Activated naive CD8-positive, alpha-beta T cell (primary cell): ENCODE results near the gene FLOT2.
"Not testable (repeated sequence)": the region's sequence is repeated elsewhere in the genome, so short reads cannot be mapped to it uniquely, and the experiment has no call there.

ENCODE experiments used
- H3K27ac Mint-ChIP-seq: one replicate; pipeline ENCODE4 v1.8.0; 2021; ENCODE audit warnings: mixed read lengths
- H3K27me3 Mint-ChIP-seq: one replicate; pipeline ENCODE4 v1.8.0; 2021; ENCODE audit warnings: mixed read lengths
- H3K36me3 Mint-ChIP-seq: one replicate; pipeline ENCODE4 v1.8.0; 2021; ENCODE audit warnings: mixed read lengths
- H3K4me1 Mint-ChIP-seq: one replicate; pipeline ENCODE4 v1.8.0; 2021; ENCODE audit warnings: low read depth, mixed read lengths
- H3K4me3 Mint-ChIP-seq: one replicate; pipeline ENCODE4 v1.8.0; 2021; ENCODE audit warnings: mild to moderate bottlenecking, mixed read lengths
- H3K9me3 Mint-ChIP-seq: one replicate; pipeline ENCODE4 v1.8.0; 2021; ENCODE audit warnings: low read depth, mixed read lengths

Gene FLOT2

DNA sequence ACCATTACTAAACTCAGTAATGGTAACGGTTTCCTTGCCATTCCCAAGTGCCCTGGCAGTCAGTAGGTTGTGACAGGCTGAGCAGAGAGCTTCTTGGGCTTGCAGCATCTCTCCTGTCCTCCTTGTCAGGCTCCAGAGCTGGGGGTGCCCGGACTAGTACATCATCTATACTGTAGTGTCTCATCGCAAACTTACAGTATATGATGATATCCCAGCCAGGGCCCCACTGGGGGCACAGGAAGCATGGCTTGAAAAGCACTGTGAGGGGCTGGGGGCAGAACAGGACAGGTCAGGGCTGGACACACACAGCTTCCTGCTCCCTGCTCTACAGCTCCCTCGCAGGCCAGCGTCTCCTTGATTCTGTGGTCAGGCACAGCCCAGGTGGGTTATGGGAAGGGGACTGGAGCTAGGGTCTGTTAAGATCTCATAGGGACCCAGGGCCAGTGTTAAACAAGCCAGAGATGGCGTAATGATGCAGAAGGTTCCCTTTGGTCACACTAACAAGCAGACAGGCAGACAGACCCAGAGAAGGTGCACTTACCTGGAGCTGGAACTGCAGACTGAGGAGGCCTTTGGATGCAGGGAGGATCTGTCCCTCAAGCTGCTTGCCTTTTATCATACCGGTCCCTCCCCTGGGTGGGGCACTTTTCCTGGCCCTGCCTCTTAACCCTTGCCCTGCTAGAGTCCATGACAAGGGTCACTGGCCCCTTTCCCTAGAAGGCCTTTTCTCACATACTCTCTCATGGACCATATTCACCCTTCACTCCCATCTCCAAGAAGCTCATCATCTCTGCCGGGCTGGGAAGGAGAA, 35.9 kb downstream of the FLOT2 start:
- Mint-ChIP-seq H3K9me3 (no peaks in the 10 kb centered on the region), H3K27me3 (no peaks in the 10 kb centered on the region), H3K36me3 (peaks cover 2% of the 10 kb centered on the region), H3K4me1 (peaks cover 8% of the 10 kb centered on the region), H3K4me3 (no peak overlapping the region), H3K27ac (no peak overlapping the region)

DNA sequence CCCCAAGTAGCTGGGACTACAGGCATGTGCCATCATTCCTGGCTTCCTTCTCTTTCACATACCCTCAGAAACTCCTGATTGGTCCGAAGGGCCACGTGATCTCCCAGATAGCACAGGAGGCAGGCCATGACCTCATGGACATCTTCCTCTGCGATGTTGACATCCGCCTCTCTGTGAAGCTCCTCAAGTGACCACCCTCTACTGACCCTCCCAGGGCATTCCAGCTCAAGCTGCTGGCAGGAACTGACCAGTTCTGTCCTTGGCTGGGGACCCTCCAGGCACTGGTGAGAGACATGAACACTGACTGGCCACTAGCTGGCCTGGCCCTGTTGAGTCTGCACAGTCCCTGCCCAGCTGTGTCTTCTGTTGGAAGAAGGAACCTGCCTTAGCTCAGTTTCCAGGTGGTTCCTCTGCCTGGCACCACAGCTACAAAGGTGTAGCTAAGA, 37.1 kb downstream of the FLOT2 start:
- no peak overlapping the region for H3K4me3 Mint-ChIP-seq
- peaks cover 8% of the 10 kb centered on the region for H3K4me1 Mint-ChIP-seq
- H3K9me3 Mint-ChIP-seq: no peaks in the 10 kb centered on the region
- no peaks in the 10 kb centered on the region for H3K27me3 Mint-ChIP-seq
- H3K27ac Mint-ChIP-seq: no peak overlapping the region
- peaks cover 2% of the 10 kb centered on the region for H3K36me3 Mint-ChIP-seq

DNA sequence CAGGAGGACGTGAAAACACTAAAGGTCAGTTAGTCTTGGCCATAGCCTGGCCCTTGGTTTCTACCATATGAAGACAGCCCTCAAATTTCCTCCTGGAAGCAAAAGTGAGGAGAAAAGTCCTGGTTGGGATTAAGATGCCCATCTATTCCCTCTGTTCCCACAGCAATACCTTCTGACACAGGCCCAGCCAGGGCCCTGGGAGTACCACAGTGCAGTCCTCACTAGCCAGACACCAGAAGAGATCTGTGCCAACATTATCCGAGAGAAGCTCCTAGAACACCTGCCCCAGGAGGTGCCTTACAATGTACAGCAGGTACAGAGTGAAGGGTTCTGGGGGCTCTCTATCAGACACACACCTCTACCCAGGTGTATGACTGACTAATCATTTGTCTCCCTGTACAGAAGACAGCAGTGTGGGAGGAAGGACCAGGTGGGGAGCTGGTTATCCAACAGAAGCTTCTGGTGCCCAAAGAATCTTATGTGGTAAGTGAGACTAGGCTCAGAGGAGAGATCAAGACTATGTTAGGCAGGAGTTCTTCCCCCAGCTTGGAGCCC, 38.7 kb downstream of the FLOT2 start:
- Mint-ChIP-seq H3K9me3 (no peaks in the 10 kb centered on the region), H3K4me1 (peaks cover 15% of the 10 kb centered on the region), H3K4me3 (no peak overlapping the region)

DNA sequence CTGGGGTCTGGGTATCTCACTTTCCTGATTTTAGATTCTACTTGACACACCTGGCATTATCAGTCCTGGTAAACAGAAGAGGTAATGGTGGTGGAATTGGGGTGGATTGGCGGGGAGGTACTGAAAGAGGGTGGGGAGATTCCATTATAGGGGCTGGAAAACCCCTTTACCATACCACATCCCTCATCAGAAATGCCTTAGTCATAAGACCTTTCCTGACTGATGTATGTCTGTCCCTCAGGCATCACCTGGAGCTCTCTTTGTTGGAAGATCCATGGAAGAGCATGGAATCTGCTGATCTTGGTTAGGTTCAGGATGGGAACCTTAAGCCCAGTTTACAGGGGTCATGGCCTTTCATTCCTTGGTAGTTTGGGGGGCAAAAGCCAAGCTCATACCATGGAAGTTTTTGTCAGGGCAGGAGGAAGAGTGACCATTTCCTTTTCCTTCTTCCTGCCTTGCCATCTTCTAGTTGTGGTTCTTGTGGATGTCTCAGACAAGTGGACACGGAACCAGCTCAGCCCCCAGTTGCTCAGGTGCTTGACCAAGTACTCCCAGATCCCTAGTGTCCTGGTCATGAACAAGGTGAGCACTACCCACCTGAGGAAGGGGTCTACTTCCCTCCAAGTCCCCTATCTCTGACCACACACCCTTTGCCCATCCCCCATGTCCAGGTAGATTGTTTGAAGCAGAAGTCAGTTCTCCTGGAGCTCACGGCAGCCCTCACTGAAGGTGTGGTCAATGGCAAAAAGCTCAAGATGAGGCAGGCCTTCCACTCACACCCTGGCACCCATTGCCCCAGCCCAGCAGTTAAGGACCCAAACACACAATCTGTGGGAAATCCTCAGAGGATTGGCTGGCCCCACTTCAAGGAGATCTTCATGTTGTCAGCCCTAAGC, 39.4 kb downstream of the FLOT2 start:
- Mint-ChIP-seq H3K9me3 (no peaks in the 10 kb centered on the region), H3K27me3 (no peaks in the 10 kb centered on the region), H3K4me3 (peak overlapping the region; percentile 46), H3K27ac (peak overlapping the region; percentile 80), H3K4me1 (peaks cover 17% of the 10 kb centered on the region), H3K36me3 (peaks cover 2% of the 10 kb centered on the region)

More for the DNA sequence above, 38.7 kb downstream of the FLOT2 start:
- Mint-ChIP-seq H3K27me3 (no peaks in the 10 kb centered on the region), H3K36me3 (peaks cover 2% of the 10 kb centered on the region), H3K27ac (peak overlapping the region; percentile 34)

DNA sequence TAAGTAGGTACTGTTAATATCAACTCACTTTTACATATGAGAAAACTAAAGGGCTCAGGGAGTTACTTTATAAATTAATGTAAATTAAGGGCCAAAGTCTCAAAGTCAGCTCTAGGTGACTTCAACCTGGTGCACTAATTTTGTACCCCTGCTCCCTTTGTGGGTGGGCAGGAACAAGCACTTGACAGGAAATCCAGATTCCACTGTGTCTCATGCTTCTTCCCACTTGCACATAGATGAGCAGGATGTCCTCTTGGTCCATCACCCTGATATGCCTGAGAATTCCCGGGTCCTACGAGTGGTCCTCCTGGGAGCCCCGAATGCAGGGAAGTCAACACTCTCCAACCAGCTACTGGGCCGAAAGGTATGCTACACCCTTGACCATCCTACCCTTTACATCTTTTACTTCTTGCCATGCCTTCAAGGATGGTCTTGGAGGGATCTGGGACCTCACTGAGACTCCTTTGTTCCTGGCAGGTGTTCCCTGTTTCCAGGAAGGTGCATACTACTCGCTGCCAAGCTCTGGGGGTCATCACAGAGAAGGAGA, 41.4 kb downstream of the FLOT2 start:
- H3K27me3 Mint-ChIP-seq: no peaks in the 10 kb centered on the region
- peak overlapping the region; percentile 91 for H3K4me3 Mint-ChIP-seq
- peaks cover 2% of the 10 kb centered on the region for H3K36me3 Mint-ChIP-seq
- H3K27ac Mint-ChIP-seq: no peak overlapping the region
- no peaks in the 10 kb centered on the region for H3K9me3 Mint-ChIP-seq
- H3K4me1 Mint-ChIP-seq: peaks cover 17% of the 10 kb centered on the region

DNA sequence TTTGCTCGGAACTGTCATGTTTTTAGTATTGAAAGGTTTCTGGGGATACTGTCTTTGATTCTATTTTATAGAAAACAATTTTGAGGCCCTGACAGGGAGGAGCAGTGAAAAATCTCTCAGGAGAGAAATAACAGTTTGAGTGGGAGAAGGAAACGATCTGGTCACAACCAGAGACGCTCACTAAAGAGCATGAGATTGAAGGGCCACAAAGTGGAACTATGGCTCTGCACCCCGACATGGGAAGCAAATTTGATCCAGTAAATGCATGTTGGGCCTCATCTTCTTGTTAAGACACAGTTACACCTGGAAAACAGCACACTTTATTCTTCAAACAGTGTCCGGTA, 42.2 kb downstream of the FLOT2 start:
- H3K27me3 Mint-ChIP-seq: no peaks in the 10 kb centered on the region
- H3K27ac Mint-ChIP-seq: peak overlapping the region; percentile 94
- H3K4me1 Mint-ChIP-seq: peaks cover 17% of the 10 kb centered on the region
- peak overlapping the region; percentile 91 for H3K4me3 Mint-ChIP-seq
- H3K36me3 Mint-ChIP-seq: peaks cover 2% of the 10 kb centered on the region
- H3K9me3 Mint-ChIP-seq: no peaks in the 10 kb centered on the region

DNA sequence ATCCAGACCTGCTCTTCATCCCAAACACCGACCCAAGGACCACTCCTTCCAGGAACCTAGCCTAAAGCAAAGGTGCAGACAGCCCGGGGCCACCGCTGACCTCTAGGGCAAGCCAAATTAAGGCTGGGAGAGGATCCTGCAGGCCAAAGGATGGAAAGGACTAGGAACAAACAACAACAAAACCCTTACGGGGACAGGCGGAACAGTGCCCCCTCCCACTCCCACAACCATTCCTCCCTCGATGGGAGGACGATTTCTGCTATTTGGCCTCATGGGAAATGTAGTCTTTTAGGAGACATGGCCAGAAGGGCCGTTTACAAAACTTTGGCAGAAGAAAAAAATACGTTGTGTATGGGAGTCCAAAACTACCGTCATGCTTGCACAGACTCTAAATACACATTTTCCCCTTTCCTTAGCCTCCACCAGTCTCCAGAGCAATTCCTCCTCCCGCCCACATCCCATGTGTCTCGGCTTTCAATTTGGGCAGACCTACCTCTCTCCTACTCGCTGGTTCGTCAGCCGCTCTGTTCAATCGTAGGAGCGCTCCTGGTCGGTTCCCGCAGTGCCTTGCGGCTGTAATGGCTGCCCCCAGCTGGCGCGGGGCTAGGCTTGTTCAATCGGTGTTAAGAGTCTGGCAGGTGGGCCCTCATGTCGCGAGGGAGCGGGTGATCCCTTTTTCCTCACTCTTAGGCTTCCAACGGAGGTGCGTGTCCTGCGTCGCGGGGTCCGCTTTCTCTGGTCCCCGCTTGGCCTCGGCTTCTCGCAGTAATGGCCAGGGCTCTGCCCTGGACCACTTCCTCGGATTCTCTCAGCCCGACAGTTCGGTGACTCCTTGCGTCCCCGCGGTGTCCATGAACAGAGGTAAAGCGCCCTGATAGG, 42.8 kb downstream of the FLOT2 start, which contains the start of gene ERAL1:
Gene ERAL1, plus strand, starts transcription at position 560 of the 879 bp plus-strand sequence. Its CDS starts 19 bp downstream, at position 579.
- peaks cover 17% of the 10 kb centered on the region for H3K4me1 Mint-ChIP-seq
- peaks cover 2% of the 10 kb centered on the region for H3K36me3 Mint-ChIP-seq
- peak within 1 kb of the TSS; percentile 94 for H3K27ac Mint-ChIP-seq

DNA sequence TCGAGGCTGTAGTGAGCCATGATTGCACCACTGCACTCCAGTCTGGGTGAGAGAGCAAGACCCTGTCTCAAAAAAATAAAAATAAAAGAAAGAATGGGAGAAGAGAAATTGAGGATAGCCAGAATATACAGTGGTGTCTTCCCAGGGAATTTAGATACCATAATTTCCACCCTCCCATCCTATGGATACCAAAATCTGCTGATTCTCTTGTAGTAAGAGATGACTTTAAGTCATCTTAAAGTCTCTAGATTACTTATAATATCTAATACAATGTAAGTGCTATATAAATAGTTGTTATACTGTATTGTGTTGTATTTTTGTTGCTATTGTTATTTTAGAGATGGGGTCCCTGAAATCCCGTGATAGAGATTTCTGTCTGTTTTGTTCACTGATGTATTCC, 44.2 kb downstream of the FLOT2 start:
- peak overlapping the region; percentile 52 for H3K4me3 Mint-ChIP-seq
- no peaks in the 10 kb centered on the region for H3K9me3 Mint-ChIP-seq
- peaks cover 2% of the 10 kb centered on the region for H3K36me3 Mint-ChIP-seq

More for the DNA sequence above, 42.8 kb downstream of the FLOT2 start, which contains the start of gene ERAL1:
- H3K27me3 Mint-ChIP-seq: no peaks in the 10 kb centered on the region
- peak within 1 kb of the TSS; percentile 91 for H3K4me3 Mint-ChIP-seq
- no peaks in the 10 kb centered on the region for H3K9me3 Mint-ChIP-seq

DNA sequence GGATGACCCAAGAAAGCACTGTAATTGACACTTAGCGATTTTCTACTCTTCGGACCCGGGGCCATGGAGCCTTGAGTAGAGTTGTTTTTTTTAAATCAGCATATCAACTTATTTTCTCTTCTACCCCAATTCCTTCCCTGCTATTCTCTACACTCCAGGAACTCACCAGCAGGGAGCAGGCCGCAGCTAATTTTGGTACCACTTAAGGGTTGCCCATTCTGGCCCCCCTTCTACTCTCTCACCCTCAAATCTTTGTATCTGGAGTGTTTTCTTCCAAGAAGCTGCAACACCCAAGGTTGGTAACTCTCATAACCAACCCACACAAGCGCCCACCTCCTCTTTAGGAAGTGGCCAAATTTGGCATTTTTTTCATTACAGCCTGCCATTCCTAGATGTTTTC, 48.3 kb downstream of the FLOT2 start:
- Mint-ChIP-seq H3K27ac (no peak overlapping the region), H3K36me3 (no peaks in the 10 kb centered on the region), H3K27me3 (no peaks in the 10 kb centered on the region), H3K9me3 (no peaks in the 10 kb centered on the region), H3K4me3 (no peak overlapping the region), H3K4me1 (peaks cover 3% of the 10 kb centered on the region)

More for the DNA sequence above, 44.2 kb downstream of the FLOT2 start:
- H3K4me1 Mint-ChIP-seq: peaks cover 15% of the 10 kb centered on the region
- H3K27me3 Mint-ChIP-seq: no peaks in the 10 kb centered on the region
- peak overlapping the region; percentile 16 for H3K27ac Mint-ChIP-seq

DNA sequence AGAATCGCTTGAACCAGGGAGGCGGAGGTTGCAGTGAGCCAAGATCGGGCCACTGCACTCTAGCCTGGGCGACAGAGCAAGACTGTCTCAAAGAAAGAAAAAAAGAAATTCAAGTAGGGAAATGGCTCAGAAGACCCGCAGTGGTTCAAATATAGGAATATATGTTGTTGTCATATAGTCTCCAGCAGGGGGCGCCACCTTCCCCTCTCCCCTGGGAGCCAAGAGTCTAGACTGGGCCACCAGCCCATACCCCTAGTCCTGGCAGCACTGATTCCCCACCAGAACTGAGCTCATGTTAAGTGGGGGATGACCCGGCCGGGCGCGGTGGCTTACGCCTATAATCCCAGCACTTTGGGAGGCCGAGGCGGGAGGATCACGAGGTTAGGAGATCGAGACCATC, 48.9 kb downstream of the FLOT2 start:
- not testable (repeated sequence) for H3K36me3 Mint-ChIP-seq, H3K27ac Mint-ChIP-seq

DNA sequence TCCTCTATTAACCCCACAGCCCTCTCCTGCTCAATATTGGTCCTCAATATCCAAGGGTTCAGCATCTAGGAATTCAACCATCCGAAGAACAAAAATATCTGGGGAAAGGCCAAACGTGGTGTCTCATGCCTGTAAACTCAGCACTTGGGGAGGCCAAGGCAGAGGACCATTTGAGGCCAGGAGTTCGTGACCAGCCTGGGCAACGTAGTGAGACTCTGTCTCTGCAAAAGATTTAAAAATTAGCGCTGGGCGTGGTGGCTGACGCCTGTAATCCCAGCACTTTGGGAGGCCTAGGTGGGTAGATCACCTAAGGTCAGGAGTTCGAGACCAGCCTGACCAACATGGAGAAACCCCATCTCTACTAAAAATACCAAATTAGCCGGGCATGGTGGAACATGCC, 50.8 kb downstream of the FLOT2 start:
- H3K27me3 Mint-ChIP-seq, H3K27ac Mint-ChIP-seq, H3K4me3 Mint-ChIP-seq, H3K4me1 Mint-ChIP-seq, H3K9me3 Mint-ChIP-seq, H3K36me3 Mint-ChIP-seq: not testable (repeated sequence)

More for the DNA sequence above, 48.9 kb downstream of the FLOT2 start:
- H3K4me1 Mint-ChIP-seq, H3K4me3 Mint-ChIP-seq, H3K9me3 Mint-ChIP-seq, H3K27me3 Mint-ChIP-seq: not testable (repeated sequence)

DNA sequence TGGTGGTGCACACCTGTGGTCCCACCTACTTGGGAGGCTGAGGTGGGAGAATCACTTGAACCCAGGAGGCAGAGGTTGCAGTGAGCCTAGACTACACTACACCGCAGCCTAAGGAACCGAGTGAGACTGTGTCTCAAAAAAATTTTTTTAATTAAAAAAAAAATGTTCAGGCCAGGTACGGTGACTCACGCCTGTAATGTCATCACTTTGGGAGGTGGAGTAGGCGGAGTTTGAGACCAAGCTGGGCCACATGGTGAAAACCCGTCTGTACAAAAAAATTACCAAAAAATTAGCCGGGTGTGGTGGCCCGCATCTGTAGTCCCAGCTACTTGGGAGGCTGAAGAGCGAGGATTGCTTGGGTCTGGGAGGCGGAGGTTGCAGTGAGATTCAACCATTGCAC, 51.3 kb downstream of the FLOT2 start:
- H3K27me3 Mint-ChIP-seq: no peaks in the 10 kb centered on the region
- no peaks in the 10 kb centered on the region for H3K36me3 Mint-ChIP-seq
- peaks cover 9% of the 10 kb centered on the region for H3K4me1 Mint-ChIP-seq
- no peak overlapping the region for H3K27ac Mint-ChIP-seq
- no peaks in the 10 kb centered on the region for H3K9me3 Mint-ChIP-seq
- no peak overlapping the region for H3K4me3 Mint-ChIP-seq

DNA sequence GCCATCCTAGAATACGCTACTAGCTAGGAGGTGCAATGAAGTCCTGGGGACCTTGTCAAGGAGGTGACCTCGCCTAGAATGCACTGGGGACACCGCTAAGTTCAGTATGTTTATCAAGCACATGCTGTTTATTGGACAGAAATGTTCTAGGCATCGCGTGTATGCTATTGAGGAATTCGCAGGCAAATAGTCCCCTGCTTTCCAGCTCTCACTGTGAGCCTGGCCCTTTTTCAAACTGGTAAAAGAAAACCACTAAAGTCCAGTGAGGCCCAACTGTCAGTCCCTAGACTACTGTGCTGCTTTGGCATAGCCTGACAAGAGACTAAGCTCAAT, 53.8 kb downstream of the FLOT2 start:
- no peaks in the 10 kb centered on the region for H3K9me3 Mint-ChIP-seq
- no peaks in the 10 kb centered on the region for H3K27me3 Mint-ChIP-seq
- peaks cover 21% of the 10 kb centered on the region for H3K4me1 Mint-ChIP-seq
- peak overlapping the region; percentile 63 for H3K4me3 Mint-ChIP-seq
- peak overlapping the region; percentile 64 for H3K27ac Mint-ChIP-seq
- no peaks in the 10 kb centered on the region for H3K36me3 Mint-ChIP-seq
